ENCODE results near the gene LIMS2.

DNA sequence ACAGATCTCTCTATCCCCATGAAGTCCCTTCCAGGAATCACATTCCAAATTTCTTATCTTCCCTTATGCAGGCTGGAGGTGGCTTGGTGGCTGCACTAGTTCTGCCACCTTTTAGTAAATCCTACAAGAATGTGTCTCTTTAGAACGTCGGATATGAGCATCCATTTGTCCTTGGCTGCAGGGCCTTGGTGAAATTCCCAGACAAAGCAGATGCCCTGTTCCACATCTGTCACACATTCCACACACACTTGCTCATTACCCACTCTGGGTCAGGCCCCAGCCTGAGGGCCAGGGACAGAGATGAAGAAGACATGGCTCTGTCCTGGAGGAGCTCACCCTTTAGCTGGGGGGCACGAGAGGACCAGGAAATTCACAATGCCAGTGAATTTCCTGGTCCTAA is 60.6 kb downstream of the LIMS2 start:
- no peak for TF ChIP-seq POLR2A (IDR thresholded peaks at IDR 0.05; ENCODE audit: low read length)
- TF ChIP-seq GATA1 (IDR thresholded peaks at IDR 0.05; ENCODE audit: low read depth, low read length): no peak

Measured in erythroblast (primary cell).